ENCODE data around the gene SWAP70. TPM values are rescaled to one million over a fixed set of nuclear protein-coding genes. Genes with fewer than 3 reads are reported as not detected.

SWAP70 gene
- total RNA-seq, 2 experiments from 2014 or later, result 9.0 to 10.3 TPM

DNA sequence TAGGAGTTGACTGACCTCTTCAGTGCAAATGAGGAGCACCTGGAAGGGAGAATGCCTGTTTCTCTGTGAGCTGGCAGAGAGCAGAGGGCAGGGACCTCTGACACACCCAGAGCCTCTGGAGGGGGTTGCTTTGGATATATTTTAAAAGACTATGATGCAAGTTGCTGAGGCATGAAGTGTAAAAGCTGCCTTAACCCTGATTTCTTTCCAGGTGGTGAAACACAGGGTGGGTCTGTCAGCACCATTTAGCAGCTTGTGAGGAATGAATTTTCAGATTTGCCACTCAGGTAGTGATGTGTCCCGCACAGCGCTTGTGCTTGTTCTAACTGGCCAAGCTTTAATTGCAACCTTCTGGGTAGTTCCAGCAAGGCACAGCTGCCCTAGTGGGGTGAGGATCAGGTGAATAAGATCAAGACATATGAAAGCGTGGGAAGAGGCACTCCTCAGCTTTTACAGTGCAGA, 90.2 kb downstream of the SWAP70 start:
- POLR2A ChIA-PET, result no interaction called here
- Mint-ChIP-seq H3K27me3 (no peaks in the 10 kb centered on the region), H3K27ac (no peak overlapping the region), H3K4me3 (no peak overlapping the region), H3K9me3 (no peaks in the 10 kb centered on the region), H3K36me3 (ENCODE audit: low read depth) (no peaks in the 10 kb centered on the region), H3K4me1 (peaks cover 32% of the 10 kb centered on the region)
- CTCF ChIA-PET, result interaction anchor here (0.6 to 1.5 kb wide), 4 partner anchors 11 to 551 kb away, joined by 3 to 4 read pairs (median 4); partner anchors contain the start of gene ADM
- DNase-seq, result no peak

DNA sequence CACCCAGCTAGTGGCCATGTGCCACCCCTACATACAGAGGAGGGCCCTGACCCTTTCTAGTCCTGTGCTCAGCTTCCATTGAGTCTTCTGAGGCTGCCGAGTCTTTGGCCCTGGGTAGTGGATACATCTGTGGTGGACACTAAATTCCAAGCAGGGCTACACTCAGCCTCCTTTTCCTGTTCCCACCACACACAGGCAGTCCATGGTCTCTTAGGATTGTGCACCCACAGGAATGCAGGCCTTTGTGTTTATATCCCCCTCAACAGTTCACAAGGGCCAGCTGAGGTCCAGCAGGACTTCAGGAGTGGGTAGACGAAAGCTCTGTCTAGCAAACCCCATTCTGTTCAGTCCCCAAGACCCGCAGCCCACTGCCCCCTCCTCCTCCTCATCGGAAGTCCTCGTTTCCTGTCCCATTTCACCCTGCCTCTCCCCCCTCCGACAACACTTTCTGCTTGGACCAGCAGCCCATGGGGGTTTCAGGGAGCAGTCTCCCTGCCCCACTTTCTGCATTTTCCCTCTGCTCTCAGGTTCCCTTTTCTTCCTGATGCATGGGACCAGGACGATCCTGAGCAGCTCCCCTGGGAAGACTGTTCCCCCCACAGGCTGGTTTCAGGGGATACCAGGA, 91.8 kb downstream of the SWAP70 start:
- Mint-ChIP-seq H3K9me3 (no peaks in the 10 kb centered on the region), H3K27ac (no peak overlapping the region), H3K27me3 (no peaks in the 10 kb centered on the region), H3K4me1 (peaks cover 43% of the 10 kb centered on the region), H3K4me3 (no peak overlapping the region), H3K36me3 (ENCODE audit: low read depth) (no peaks in the 10 kb centered on the region)
- no peak for DNase-seq
- ChIA-PET POLR2A (interaction anchor here (0.6 kb wide), 1 partner anchor 542 kb away, joined by 3 read pairs; no protein-coding TSS in a partner anchor), CTCF (interaction anchor here (1.0 to 1.2 kb wide), 2 partner anchors 142 to 550 kb away, joined by 3 to 4 read pairs; no protein-coding TSS in a partner anchor)

DNA sequence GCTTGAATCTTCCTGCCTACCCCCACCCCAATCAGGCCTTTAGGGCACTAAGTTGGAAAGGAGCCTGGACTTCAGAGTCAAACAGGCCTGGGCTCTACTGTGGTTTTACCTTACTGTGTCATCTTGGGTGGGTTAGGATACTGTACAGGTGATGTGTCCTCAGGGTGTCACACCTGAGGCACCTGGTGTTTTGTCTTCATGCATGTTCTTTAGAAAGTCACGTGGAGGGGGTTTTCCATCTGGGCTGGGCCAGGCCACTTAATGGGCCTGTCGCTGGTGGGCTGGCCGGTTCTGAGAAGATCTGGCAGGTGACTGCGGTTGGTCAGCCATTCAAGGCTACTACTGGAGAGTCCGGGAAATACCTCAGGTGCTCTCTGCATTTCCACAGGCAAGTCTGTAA, 92.6 kb downstream of the SWAP70 start:
- Mint-ChIP-seq H3K27ac (no peak overlapping the region), H3K9me3 (no peaks in the 10 kb centered on the region), H3K4me3 (no peak overlapping the region), H3K27me3 (no peaks in the 10 kb centered on the region), H3K4me1 (peaks cover 43% of the 10 kb centered on the region), H3K36me3 (ENCODE audit: low read depth) (no peaks in the 10 kb centered on the region)
- ChIA-PET POLR2A (no interaction called here), CTCF (interaction anchor here (1.2 kb wide), 1 partner anchor 549 kb away, joined by 3 read pairs; no protein-coding TSS in a partner anchor)
- DNase-seq, result no peak

DNA sequence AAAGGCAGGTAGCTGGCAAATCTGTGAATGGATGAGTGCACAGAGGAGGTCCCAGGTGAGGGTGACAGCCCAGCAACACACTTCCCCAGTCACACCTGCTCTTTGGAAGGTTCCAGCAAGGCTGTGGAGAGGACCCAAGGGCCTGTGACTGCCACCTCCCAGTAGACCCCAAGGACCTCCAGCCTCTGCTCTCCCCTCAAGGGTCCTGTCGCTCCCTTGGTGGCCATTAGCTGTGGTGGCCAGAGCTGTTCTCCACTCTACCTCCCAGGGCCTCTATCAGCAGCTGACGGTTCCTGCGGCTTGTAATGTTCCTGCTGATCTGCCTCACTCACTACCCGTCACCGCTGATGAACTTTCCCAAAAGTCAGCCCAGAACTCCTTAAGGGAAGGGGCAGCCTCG, 93.0 kb downstream of the SWAP70 start:
- H3K4me3 Mint-ChIP-seq, result no peak overlapping the region

DNA sequence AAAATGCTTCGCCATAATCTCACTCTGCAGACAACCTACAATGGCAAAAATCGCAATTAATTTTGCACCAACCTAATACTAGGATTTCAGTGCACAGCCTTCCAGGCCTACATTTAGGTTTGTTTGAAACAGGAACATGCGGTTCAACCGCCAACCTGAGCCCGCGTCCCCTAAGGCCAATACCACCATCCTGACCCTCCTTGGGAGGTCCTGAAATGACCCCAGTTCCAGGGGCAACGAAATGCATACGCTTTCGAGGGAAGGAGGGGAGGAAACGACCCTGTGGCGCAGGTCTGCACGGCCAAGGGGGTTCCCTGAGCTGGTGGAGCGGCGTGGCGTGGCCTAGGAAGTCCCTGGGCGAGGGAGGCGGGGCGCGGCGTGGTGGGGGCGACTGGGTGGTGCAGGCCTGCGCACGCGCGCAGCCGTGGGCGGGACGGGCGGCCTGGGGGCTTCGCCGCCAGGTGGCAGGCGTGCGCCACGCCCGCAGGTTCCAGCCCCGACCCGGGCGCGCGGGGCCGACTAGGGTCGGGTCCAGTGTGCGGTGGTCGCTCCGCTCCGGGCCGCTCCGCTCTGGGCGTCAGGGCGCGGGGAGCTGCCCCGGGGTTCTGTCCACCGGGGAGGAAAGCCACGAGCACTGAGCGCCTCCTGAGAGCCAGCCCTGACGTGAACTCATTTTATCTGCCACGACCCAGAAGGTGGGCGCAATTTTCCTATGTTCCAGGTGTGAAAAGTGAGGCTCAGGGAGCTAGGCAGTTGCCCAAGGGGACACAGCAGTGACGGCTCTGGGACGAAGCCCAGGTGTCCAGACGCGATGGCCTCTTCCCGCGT, 94.1 kb downstream of the SWAP70 start:
- Mint-ChIP-seq H3K27ac (peak overlapping the region; percentile 85), H3K4me3 (peak overlapping the region; percentile 71), H3K4me1 (peaks cover 40% of the 10 kb centered on the region), H3K27me3 (no peaks in the 10 kb centered on the region), H3K36me3 (ENCODE audit: low read depth) (no peaks in the 10 kb centered on the region), H3K9me3 (no peaks in the 10 kb centered on the region)
- peak; percentile 91 for DNase-seq
- POLR2A ChIA-PET, result no interaction called here
- CTCF ChIA-PET, result interaction anchor here (0.5 to 3.6 kb wide), 18 partner anchors 10 to 1185 kb away, joined by 3 to 45 read pairs (median 4); partner anchors contain the start of gene ADM

More for the DNA sequence above, 93.0 kb downstream of the SWAP70 start:
- H3K9me3 Mint-ChIP-seq, result no peaks in the 10 kb centered on the region
- H3K27me3 Mint-ChIP-seq, result no peaks in the 10 kb centered on the region
- CTCF ChIA-PET, result no interaction called here
- peaks cover 43% of the 10 kb centered on the region for H3K4me1 Mint-ChIP-seq
- no peak for DNase-seq
- POLR2A ChIA-PET, result no interaction called here
- H3K27ac Mint-ChIP-seq, result no peak overlapping the region
- no peaks in the 10 kb centered on the region for H3K36me3 Mint-ChIP-seq (ENCODE audit: low read depth)

DNA sequence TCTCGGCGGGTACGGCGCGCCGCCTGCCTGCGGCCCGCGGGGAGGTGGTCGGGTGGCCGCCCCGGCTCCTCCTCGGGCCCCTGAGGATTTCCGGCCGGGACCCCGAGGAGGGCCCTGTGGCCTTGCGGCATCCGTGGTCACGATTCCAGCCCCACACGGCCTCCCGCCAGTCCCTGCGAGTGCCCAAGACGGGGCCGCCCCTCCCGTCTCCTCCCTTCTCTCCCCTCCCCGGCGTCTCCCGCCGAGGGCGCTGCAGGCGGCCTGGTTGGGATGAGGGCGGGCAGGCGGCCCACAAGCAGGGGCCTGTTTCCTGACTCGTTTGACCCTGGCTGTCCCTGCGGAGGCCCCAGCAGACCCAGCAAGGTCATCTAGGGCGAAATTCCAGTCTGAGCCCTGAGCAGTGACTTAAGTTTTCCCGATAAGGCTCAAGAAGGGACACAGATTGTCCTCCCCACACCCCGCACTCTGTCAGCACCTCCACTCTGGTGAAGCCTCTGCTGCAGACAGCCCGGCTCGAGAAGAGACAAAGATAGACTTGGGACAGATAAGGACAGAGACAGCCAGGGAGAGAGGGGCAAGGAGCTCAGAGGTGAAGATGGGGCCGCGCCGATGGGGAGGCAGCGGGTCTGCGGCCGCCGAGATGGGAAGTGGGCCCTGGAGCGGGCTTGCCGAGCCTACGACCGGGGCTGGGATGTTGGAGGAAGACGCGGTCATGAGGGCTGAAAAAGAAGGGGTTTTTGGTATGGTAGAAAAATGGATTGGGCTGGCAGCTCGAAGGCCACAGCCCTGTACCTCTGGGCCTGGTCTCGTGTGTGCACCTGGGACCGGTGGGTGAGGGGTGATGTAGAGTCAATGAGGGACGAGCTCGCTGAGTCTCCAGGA, 95.0 kb downstream of the SWAP70 start:
- H3K36me3 Mint-ChIP-seq (ENCODE audit: low read depth), result no peaks in the 10 kb centered on the region
- ChIA-PET CTCF (interaction anchor here (0.6 to 3.6 kb wide), 22 partner anchors 10 to 1185 kb away, joined by 3 to 45 read pairs (median 4); partner anchors contain the start of gene ADM), POLR2A (no interaction called here)
- H3K4me1 Mint-ChIP-seq, result peaks cover 37% of the 10 kb centered on the region
- H3K27ac Mint-ChIP-seq, result peak overlapping the region; percentile 81
- peak overlapping the region; percentile 69 for H3K4me3 Mint-ChIP-seq
- H3K27me3 Mint-ChIP-seq, result no peaks in the 10 kb centered on the region
- DNase-seq, result peak; percentile 44
- no peaks in the 10 kb centered on the region for H3K9me3 Mint-ChIP-seq

DNA sequence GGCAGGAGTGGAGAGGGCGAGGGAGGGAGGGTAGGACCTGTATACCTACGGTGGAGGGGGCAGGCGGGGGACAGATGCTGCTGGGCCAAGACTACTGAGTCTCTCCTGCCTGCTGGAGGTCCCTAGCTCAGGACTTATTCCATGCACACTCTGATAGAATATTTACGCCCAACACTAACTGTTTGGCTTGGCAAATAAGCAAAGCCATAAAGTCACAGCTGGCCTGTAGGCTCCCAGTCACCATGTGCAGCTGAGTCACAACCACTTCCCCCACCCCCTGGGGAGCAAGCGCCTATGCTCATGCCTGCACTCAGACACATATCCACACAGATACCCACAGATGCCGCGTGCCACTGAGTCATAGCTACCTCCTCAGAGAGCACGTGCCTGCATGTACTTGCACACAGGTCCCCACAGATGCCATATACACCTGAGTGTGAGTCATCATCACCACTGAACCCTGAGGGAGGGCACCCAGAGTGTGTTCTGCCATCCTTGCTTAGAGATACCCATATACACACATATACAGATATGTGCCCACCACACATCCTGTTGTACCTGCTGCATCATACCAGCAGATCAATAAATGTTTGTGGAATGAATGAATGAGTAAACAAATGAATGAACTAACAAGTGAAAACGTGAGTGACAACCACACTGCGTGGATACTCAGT, 95.8 kb downstream of the SWAP70 start:
- Mint-ChIP-seq H3K4me3 (peak overlapping the region; percentile 69), H3K4me1 (peaks cover 34% of the 10 kb centered on the region), H3K27ac (peak overlapping the region; percentile 81), H3K27me3 (no peaks in the 10 kb centered on the region), H3K9me3 (no peaks in the 10 kb centered on the region), H3K36me3 (ENCODE audit: low read depth) (no peaks in the 10 kb centered on the region)
- ChIA-PET POLR2A (no interaction called here), CTCF (interaction anchor here (0.6 to 3.6 kb wide), 13 partner anchors 11 to 1183 kb away, joined by 3 to 45 read pairs (median 4); partner anchors contain the start of gene ADM)
- peak; percentile 83 for DNase-seq

DNA sequence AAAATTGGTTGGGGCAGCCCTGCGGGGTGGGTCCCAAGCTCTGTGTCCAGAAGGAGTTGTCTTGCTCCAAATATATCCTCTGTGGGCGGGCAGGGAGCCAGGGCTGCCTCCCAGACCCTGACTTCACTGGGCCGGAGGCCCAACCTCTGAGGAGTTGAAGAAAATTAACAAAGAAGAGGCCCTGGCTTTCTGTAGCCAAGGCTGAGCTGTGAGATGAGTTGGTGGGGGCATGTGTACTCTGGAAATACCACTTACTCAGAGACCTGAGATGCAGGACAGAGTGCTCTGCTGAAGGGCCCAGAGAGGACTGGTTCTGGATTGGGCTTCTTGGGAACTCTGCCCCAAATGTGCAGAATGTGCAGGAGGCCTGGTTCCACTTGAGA, 96.3 kb downstream of the SWAP70 start:
- Mint-ChIP-seq H3K4me1 (peaks cover 34% of the 10 kb centered on the region), H3K27me3 (no peaks in the 10 kb centered on the region), H3K9me3 (no peaks in the 10 kb centered on the region), H3K4me3 (no peak overlapping the region), H3K36me3 (ENCODE audit: low read depth) (no peaks in the 10 kb centered on the region), H3K27ac (no peak overlapping the region)
- ChIA-PET CTCF (interaction anchor here (0.6 to 3.6 kb wide), 8 partner anchors 12 to 545 kb away, joined by 3 to 45 read pairs (median 6); partner anchors contain the start of gene ADM), POLR2A (no interaction called here)
- DNase-seq, result no peak

DNA sequence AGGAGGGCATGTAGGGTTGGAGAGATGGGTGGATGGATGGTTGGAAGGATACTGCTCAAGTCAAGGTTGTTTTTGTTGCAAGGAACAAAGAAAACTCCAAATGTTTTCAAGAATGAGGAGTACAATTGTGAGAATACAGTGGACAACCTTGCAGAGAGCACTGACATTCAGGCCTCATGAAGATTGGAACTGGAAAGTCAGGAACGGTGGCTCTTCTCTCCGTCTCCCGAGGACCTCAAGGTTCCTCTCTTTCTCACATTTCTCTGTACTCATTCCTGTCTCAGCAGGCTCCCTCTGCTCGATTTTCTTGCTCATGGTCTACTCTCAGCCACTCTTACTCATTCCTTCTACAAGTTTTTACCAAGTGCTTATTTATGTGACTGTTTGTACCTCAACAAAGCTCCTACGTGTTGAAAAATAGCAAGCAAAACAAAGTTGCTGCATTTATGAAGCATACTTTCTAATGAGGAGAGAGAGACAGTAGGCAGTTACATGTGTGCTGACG, 97.6 kb downstream of the SWAP70 start:
- DNase-seq, result no peak
- Mint-ChIP-seq H3K4me1 (peaks cover 26% of the 10 kb centered on the region), H3K4me3 (no peak overlapping the region), H3K27ac (no peak overlapping the region), H3K36me3 (ENCODE audit: low read depth) (no peaks in the 10 kb centered on the region), H3K27me3 (no peaks in the 10 kb centered on the region), H3K9me3 (no peaks in the 10 kb centered on the region)
- CTCF ChIA-PET, result interaction anchor here (0.6 kb wide), 1 partner anchor 546 kb away, joined by 3 read pairs; no protein-coding TSS in a partner anchor
- POLR2A ChIA-PET, result no interaction called here

DNA sequence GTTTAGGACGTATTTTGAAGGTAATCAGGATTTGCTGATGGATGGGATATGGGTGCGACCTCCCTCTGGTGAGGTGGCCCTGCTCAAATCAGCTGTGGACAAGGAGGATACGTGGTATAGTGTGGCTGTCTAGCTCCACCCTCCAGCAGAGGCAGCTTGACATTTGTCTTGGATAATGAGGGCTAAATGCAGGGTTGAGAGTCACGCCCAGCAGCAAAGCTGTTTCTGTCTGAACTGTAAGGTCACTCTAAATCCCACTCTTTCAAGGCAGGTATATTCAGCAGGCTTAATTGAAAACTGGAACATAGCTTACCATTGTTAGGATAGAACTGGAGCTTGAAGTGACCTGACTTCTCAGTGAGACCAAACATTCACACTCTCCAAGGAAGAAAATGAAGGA, 98.7 kb downstream of the SWAP70 start:
- H3K27ac Mint-ChIP-seq, result no peak overlapping the region

DNA sequence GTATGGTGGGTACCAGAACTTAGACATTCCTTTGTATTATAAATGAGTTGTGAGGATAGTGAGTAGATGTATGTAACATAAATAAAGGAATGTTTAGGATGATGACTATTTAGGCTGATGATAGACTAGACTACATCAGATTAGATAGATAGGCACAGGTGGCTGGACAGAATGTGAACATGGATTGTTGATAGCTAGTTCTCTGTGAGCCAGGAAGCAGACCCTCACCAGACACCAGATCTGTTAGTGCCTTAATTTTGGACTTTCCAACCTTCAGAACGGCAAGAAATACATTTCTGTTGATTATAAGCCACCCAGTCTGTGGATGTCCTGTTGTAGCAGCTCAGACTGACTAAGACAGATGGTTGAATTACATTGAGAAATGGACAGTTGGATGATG, 99.4 kb downstream of the SWAP70 start:
- H3K4me1 Mint-ChIP-seq, result peaks cover 15% of the 10 kb centered on the region
- ChIA-PET CTCF (interaction anchor here (1.1 to 1.3 kb wide), 2 partner anchors 15 to 210 kb away, joined by 5 to 7 read pairs; no protein-coding TSS in a partner anchor), POLR2A (no interaction called here)
- DNase-seq, result no peak
- H3K9me3 Mint-ChIP-seq, result no peaks in the 10 kb centered on the region
- no peak overlapping the region for H3K4me3 Mint-ChIP-seq
- no peaks in the 10 kb centered on the region for H3K27me3 Mint-ChIP-seq
- no peak overlapping the region for H3K27ac Mint-ChIP-seq
- no peaks in the 10 kb centered on the region for H3K36me3 Mint-ChIP-seq (ENCODE audit: low read depth)

More for the DNA sequence above, 98.7 kb downstream of the SWAP70 start:
- Mint-ChIP-seq H3K27me3 (no peaks in the 10 kb centered on the region), H3K9me3 (no peaks in the 10 kb centered on the region), H3K4me1 (peaks cover 19% of the 10 kb centered on the region), H3K4me3 (no peak overlapping the region), H3K36me3 (ENCODE audit: low read depth) (no peaks in the 10 kb centered on the region)
- POLR2A ChIA-PET, result no interaction called here
- DNase-seq, result no peak
- CTCF ChIA-PET, result interaction anchor here (1.1 to 1.3 kb wide), 2 partner anchors 14 to 211 kb away, joined by 5 to 7 read pairs; no protein-coding TSS in a partner anchor
